ENCODE measurements around the gene MFNG.
A peak's percentile ranks its signal among the peaks of the same experiment; 100 is the strongest.

DNA sequence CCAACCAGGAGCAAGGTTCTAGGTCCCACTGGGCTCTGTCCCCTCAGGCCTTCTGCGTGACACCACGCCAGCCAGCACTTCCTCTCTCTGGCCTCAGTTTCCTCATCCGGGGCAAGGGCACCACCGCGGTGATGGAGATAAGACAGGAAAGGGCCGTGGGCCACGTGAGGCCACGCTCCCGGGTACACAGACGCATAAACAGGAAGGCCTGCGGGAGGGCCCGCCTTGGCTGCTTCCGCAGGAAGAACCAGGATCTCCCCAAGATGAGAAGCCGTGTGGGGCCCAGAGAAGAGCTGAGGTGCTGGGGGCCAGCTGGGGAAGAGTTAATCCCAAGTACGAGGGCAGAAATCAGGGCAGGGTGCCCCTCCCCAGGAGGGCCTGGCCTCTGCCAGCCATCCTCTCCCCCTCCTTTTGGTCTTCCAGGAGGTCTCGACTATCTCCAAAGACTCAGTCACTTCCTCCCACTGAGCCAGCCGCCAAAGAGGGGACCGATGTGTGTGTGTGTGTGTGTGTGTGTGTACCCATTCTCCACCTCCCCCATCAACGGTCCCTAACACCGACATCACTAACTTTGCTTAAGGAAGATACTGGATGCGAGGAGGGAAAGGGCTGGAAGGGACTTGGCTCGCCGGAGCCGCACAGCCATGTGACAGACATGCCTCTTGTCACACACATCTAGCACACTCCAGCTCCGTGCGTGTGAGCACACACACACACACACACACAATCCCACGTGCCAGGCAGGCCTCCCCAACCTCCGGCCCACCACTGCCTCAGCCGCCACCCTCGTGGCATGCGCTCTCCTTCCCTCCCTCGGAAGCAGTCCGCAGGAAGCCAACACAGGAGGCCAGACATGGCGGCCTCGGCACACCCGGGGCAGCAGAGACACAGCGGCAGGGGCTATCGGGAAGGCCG is 1.4 kb downstream of the MFNG start:
- TF ChIP-seq, protein P1, sequence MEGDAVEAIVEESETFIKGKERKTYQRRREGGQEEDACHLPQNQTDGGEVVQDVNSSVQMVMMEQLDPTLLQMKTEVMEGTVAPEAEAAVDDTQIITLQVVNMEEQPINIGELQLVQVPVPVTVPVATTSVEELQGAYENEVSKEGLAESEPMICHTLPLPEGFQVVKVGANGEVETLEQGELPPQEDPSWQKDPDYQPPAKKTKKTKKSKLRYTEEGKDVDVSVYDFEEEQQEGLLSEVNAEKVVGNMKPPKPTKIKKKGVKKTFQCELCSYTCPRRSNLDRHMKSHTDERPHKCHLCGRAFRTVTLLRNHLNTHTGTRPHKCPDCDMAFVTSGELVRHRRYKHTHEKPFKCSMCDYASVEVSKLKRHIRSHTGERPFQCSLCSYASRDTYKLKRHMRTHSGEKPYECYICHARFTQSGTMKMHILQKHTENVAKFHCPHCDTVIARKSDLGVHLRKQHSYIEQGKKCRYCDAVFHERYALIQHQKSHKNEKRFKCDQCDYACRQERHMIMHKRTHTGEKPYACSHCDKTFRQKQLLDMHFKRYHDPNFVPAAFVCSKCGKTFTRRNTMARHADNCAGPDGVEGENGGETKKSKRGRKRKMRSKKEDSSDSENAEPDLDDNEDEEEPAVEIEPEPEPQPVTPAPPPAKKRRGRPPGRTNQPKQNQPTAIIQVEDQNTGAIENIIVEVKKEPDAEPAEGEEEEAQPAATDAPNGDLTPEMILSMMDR (IDR thresholded peaks at IDR 0.05) = no peak
- peak in 1 of 3 donors; percentile 32 for TF ChIP-seq POLR2A (IDR thresholded peaks at IDR 0.05)
